Measurements from ENCODE around the gene UQCRC1.

- no peak for TF ChIP-seq TAF1 (IDR thresholded peaks at IDR 0.05; ENCODE audit: borderline replicate concordance, insufficient read depth, low read length)
- no peak for TF ChIP-seq REST (IDR thresholded peaks at IDR 0.05; ENCODE audit: insufficient read depth in 1 of 2, low read depth in 2 of 2, low read length in 2 of 2)
- TF ChIP-seq POLR2AphosphoS5 (IDR thresholded peaks at IDR 0.05; ENCODE audit: low read depth, low read length), result no peak
- no peak for TF ChIP-seq SIN3A (IDR thresholded peaks at IDR 0.05; ENCODE audit: borderline replicate concordance, insufficient read depth, low read length)
- TF ChIP-seq FOXP2 (optimal IDR thresholded peaks at IDR 0.05; ENCODE audit: borderline replicate concordance, extremely low read depth, extremely low read length, insufficient read depth), result no peak
These were observed 38.3 kb upstream of the UQCRC1 start for GRCh38 chr3:48647714-48648113.
